ENCODE measurements around the gene TRAM2.

GRCh38 chr6:52594221-52594620 is 17.4 kb upstream of the TRAM2 start:
- TF ChIP-seq CTCF (IDR thresholded peaks at IDR 0.05; ENCODE audit: low read depth, low read length, missing input control) = no peak
- TF ChIP-seq RXRA (IDR thresholded peaks at IDR 0.05) = no peak
- TF ChIP-seq EGR1 (IDR thresholded peaks at IDR 0.05; ENCODE audit: low read depth in 2 of 2) = no peak

All from liver (tissue), 3 donors.